Lung (tissue), 12 donors: Measurements from ENCODE around the gene KCNJ6. TPM values are rescaled to one million over a fixed set of nuclear protein-coding genes. Genes with fewer than 3 reads are reported as not detected.

ENCODE experiments used
- ATAC-seq: fragments of 200-7000 bp; cut with Tn5 transposase; one replicate; pipeline ENCODE4 v1.9.1; 2020; ENCODE audit warnings: moderate number of reproducible peaks; ENCODE audit not compliant: insufficient read depth, low FRiP score
- DNase-seq, 3 donors: peaks; one replicate each; pipeline ENCODE4 v3.0.0-alpha.2; 2013 to 2017
- H3K27ac ChIP-seq, 2 donors: one replicate each; pipeline ENCODE4 v1.5.1; 2013; ENCODE audit warnings: mild to moderate bottlenecking in 2 of 2, moderate library complexity in 2 of 2, control low read depth in 1 of 2, inconsistent platforms in 1 of 2, low read depth in 1 of 2, low read length in 1 of 2
- H3K27me3 ChIP-seq, 3 donors: one replicate each; pipeline ENCODE4 v1.5.1; 2013; ENCODE audit warnings: low read length in 2 of 3; ENCODE audit not compliant: control insufficient read depth in 3 of 3, insufficient read depth in 3 of 3
- H3K36me3 ChIP-seq, 4 donors: one replicate each; pipeline ENCODE4 v1.5.1; 2013; ENCODE audit warnings: low read length in 4 of 4, mild to moderate bottlenecking in 1 of 4, moderate library complexity in 1 of 4; ENCODE audit not compliant: control insufficient read depth in 4 of 4, insufficient read depth in 4 of 4
- H3K4me1 ChIP-seq, 5 donors: one replicate each; pipeline ENCODE4 v1.5.1; 2013; ENCODE audit warnings: low read length in 5 of 5, mild to moderate bottlenecking in 2 of 5, moderate library complexity in 1 of 5; ENCODE audit not compliant: control insufficient read depth in 5 of 5, insufficient read depth in 5 of 5
- H3K4me3 ChIP-seq: one replicate; pipeline ENCODE4 v1.5.1; 2013; ENCODE audit warnings: mild to moderate bottlenecking, control low read depth, moderate library complexity
- H3K9ac ChIP-seq, 2 donors: one replicate each; pipeline ENCODE4 v1.5.1; 2013; ENCODE audit warnings: low read length in 2 of 2, control low read depth in 1 of 2; ENCODE audit not compliant: insufficient read depth in 1 of 2
- H3K9me3 ChIP-seq, 4 donors: one replicate each; pipeline ENCODE4 v1.5.1; 2013; ENCODE audit warnings: low read length in 3 of 4, mild to moderate bottlenecking in 1 of 4, moderate library complexity in 1 of 4; ENCODE audit not compliant: control insufficient read depth in 4 of 4, insufficient read depth in 3 of 4
- WGBS, 2 donors: extraction: QIAGEN DNeasy Blood & Tissue Kit; methylation state at CpG; one replicate each; pipeline ENCODE4 v1.1.7; 2013; 5-methylcytosine and 5-hydroxymethylcytosine counted together
- polyA plus RNA-seq, 2 donors: library from polyadenylated mRNA; stranded (reverse); fragments of 200-250 nt; gene quantifications; one replicate each; pipeline ENCODE4 v1.2.1, GENCODE V29; 2013
- total RNA-seq, 2 donors: library from RNA; depleted of rRNA in 1 of 2; stranded (reverse); fragments of >200 nt in 1 of 2; gene quantifications; one replicate each; pipeline ENCODE4 v1.2.1, GENCODE V29; 2014 to 2021
- TF ChIP-seq, protein P1 (sequence below): IDR thresholded peaks from 2 replicates; pipeline ENCODE4 v1.5.1; 2012; ENCODE audit warnings: mild to moderate bottlenecking; ENCODE audit errors: control extremely low read depth, extremely low read depth
- donor health status: control.
- donor health status: control.
- donor health status: Bipolar disorder and iron deficiency.
- donor health status: healthy.
- donor health status: DM: yes; HTN: yes; CAD: no.

KCNJ6 gene
- total and polyA plus RNA-seq, 4 donors: 0.01 to 0.31 (median 0.03) TPM

DNA sequence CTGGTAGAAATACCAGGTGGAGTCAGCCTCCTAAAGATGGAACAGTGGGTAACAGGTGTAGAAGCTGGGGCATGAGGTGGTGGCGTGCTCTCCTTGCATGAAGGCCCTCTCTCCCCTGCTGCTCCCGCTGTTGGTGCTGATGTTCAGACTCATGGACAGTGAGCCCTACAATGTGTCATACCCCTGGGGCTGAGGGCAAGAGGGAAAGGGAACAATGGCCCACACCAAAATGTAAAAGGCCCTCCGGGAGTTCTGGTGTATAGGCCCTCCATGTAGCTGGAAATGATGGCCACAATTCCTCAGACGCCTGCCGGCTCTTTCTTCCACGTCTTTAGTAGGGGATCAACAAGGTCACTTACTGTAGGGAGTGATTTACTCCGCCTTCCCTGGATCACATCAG is 354.8 kb downstream of the KCNJ6 start:
- Histone ChIP-seq H3K27ac (no peak overlapping the region), H3K9ac (no peak overlapping the region), H3K36me3 (no peaks in the 10 kb centered on the region), H3K4me3 (no peak overlapping the region), H3K9me3 (peaks cover 0 to 4% (median 2%) of the 10 kb centered on the region in 4 donors), H3K27me3 (no peaks in the 10 kb centered on the region), H3K4me1 (peaks cover 0 to 9% (median 5%) of the 10 kb centered on the region in 5 donors)
- DNase-seq: no peak
- WGBS, 2 donors: 87 to 98% methylated on average over 7 of the region's 7 CpGs
- TF ChIP-seq, protein P1, sequence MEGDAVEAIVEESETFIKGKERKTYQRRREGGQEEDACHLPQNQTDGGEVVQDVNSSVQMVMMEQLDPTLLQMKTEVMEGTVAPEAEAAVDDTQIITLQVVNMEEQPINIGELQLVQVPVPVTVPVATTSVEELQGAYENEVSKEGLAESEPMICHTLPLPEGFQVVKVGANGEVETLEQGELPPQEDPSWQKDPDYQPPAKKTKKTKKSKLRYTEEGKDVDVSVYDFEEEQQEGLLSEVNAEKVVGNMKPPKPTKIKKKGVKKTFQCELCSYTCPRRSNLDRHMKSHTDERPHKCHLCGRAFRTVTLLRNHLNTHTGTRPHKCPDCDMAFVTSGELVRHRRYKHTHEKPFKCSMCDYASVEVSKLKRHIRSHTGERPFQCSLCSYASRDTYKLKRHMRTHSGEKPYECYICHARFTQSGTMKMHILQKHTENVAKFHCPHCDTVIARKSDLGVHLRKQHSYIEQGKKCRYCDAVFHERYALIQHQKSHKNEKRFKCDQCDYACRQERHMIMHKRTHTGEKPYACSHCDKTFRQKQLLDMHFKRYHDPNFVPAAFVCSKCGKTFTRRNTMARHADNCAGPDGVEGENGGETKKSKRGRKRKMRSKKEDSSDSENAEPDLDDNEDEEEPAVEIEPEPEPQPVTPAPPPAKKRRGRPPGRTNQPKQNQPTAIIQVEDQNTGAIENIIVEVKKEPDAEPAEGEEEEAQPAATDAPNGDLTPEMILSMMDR: no peak
- ATAC-seq: no peak

GRCh38 chr21:37560385-37560784 is 355.9 kb downstream of the KCNJ6 start:
- Histone ChIP-seq H3K9ac (no peak overlapping the region), H3K27me3 (no peaks in the 10 kb centered on the region), H3K36me3 (no peaks in the 10 kb centered on the region), H3K9me3 (peaks cover 0 to 4% (median 2%) of the 10 kb centered on the region in 4 donors), H3K4me3 (no peak overlapping the region), H3K27ac (peak overlapping the region in 1 of 2 donors; percentile 36), H3K4me1 (peaks cover 0 to 9% (median 5%) of the 10 kb centered on the region in 5 donors)
- WGBS, 2 donors: 95 to 97% methylated on average over 5 of the region's 5 CpGs
- TF ChIP-seq, protein P1: no peak
- ATAC-seq: no peak
- DNase-seq: no peak

GRCh38 chr21:37558676-37559211 is 357.5 kb downstream of the KCNJ6 start:
- Histone ChIP-seq H3K4me1 (peaks cover 0 to 5% (median 0%) of the 10 kb centered on the region in 5 donors), H3K27me3 (no peaks in the 10 kb centered on the region), H3K4me3 (no peak overlapping the region), H3K27ac (no peak overlapping the region), H3K9ac (no peak overlapping the region), H3K36me3 (no peaks in the 10 kb centered on the region), H3K9me3 (peaks cover 0 to 4% (median 2%) of the 10 kb centered on the region in 4 donors)
- TF ChIP-seq, protein P1: no peak
- WGBS, 2 donors: 91 to 93% methylated on average over 8 of the region's 8 CpGs
- DNase-seq (no peak), ATAC-seq (no peak)
